NT2/D1 (cell line): ENCODE measurements around the gene IQSEC1.

Experiments used
- SUZ12 ChIP-seq: IDR thresholded peaks from 2 replicates; pipeline ENCODE4 v1.6.1; 2011; ENCODE audit not compliant: insufficient read length, insufficient read depth; ENCODE audit errors: extremely low read depth
- YY1 ChIP-seq: IDR thresholded peaks from 2 replicates; pipeline ENCODE4 v1.6.1; 2011; ENCODE audit not compliant: insufficient read length, insufficient read depth

GRCh38 chr3:12891391-12891984 lies 181.7 kb downstream of the IQSEC1 start:
- TF ChIP-seq YY1 (no peak), SUZ12 (no peak)
